Stimulated activated CD8-positive, alpha-beta memory T cell treated with anti-CD3 and anti-CD28 coated beads, Interleukin-7, amount 100 ng/mL, for 48 hours (primary cell): Measurements from ENCODE around the gene KCND2.
"Not testable (repeated sequence)": the region's sequence is repeated elsewhere in the genome, so short reads cannot be mapped to it uniquely, and the experiment has no call there.

Experiments
- DNase-seq, 2 donors: peaks; one replicate each; pipeline ENCODE4 v3.0.0-alpha.2; 2020; ENCODE audit warnings: low read depth in 1 of 2; ENCODE audit errors: extremely low read depth in 1 of 2

KCND2 gene

GRCh38 chr7:120684463-120684862 lies 411.5 kb downstream of the KCND2 start:
- no peak for DNase-seq

- no peak for DNase-seq
Observed at GRCh38 chr7:120691915-120692314, 418.9 kb downstream of the KCND2 start.

DNA sequence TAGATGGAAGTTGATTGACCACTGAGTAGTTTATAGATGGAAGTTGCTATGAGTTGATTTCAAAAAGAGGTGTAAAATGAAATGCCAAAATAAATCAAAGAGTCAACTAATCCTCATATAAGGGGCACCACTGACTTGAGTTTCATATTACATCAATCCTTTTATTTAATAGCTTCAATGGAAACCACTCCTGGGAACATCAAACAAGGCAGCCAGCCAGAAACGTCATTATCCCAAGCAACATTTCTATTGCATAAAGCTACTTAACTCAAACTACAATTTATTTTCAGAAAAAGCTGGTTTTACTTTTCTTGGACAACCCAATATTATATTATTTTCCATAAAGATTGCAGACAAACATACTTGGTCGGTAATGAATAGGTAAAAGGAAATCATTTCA lies 422.9 kb downstream of the KCND2 start:
- no peak for DNase-seq

DNA sequence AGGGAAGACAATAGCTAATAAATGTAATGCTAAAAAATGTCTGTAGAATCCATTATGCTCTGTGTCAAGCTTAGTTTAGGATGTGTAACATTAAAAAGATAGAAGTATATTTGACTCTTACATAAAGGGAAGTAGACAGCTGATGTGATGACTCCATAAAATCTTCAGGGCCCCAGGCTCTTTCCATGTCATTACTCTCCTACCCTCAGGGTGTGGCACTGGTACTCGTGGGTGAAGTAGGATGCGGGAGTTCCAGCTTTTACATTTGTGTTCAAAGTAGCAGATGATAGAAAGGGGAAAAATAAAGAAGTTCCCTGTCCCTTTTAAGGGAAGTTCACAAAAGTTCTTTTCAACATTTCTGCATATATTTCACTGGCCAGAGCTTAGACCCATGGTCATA lies 427.8 kb downstream of the KCND2 start:
- DNase-seq, result no peak

GRCh38 chr7:120702408-120702807 lies 429.4 kb downstream of the KCND2 start:
- not testable (repeated sequence) for DNase-seq

DNA sequence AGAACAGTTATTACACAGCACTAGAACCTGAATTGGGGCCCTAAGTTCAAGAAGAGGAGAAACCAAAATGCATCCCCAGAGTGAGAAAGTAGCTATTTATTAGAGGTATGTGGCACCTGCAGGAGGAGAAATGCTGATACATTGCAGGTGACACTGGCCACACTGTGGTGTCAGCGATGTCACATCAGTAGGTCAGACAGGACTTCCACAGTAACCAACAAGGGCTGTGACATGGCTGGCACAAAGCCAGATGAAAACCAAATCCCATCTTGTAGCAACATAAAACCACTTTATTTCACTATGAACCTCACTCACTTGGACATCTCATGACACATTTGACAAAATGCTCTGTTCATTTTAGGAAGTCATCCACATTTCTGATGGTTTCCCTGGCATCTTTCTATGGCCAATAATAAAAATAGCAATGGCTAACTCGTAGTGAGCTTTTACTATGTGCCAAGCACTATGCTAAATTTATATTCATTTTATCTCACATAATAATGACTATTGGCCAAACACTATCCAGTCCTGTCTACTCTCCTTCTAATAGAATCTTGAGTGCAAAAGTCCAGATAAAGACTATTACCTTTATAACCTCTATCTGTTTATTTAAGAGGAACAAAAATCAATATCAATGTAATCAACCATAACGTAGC lies 430.7 kb downstream of the KCND2 start:
- no peak for DNase-seq

- DNase-seq, result no peak
Observed at GRCh38 chr7:120709252-120709971, 436.4 kb downstream of the KCND2 start.

- no peak for DNase-seq
Observed at GRCh38 chr7:120709972-120710320, 437.0 kb downstream of the KCND2 start.

DNA sequence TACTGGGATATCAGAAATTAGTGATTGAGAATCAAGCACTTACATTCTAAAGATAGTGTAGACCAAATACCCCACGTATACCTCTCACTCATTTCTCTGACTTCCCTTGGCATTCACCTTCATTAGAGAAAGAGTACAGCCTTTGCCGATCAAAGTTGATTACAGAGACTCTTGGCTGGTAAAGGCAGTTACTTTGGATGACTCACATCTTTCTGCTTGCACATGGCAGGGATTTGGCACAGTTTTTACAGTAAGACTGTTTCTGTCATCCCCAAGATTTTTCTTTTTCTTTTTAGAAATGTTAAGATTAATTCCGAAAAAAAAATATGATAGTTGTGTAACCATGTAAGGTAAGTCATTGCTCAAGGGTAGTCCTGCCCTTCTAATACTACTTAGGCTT lies 442.0 kb downstream of the KCND2 start:
- no peak for DNase-seq

- no peak for DNase-seq
Observed at GRCh38 chr7:120716307-120716706, 443.3 kb downstream of the KCND2 start.

DNA sequence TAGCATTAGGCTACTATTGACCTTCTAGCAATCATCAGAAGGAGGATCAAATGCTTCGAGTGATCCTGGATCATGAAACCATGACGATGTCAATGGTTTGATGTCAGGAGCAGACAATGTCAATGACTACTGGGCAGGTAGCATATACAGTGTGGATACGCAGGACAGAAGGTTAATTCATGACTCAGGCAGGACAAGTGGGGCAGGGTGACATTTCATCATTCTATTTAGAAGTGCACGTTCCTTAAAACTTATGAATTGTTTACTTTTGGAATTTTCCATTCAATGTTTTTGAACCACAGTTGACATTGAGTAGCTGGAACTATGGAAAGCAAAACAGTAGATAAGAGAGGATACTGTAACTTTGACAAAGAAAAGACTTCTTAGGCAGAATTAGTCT lies 444.2 kb downstream of the KCND2 start:
- no peak for DNase-seq

DNA sequence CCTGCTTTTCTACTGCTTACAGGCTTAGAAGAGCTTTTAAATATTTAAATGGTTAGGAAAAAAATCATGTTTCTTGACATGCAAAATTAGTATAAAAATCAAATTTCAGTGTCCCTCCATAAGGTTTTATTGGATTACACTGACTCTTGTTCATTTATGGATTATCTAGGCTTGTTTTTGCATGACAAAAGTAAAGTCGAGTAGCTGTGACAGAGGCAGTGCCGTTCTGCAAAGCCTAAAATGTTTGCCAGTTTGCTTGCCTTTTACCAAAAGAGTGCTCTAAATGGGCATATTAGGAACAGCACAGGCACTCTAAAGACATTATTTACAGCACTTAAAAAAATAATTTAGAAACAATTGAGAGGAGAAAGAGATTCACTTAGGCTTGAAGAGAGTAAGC lies 445.4 kb downstream of the KCND2 start:
- DNase-seq, result no peak

DNA sequence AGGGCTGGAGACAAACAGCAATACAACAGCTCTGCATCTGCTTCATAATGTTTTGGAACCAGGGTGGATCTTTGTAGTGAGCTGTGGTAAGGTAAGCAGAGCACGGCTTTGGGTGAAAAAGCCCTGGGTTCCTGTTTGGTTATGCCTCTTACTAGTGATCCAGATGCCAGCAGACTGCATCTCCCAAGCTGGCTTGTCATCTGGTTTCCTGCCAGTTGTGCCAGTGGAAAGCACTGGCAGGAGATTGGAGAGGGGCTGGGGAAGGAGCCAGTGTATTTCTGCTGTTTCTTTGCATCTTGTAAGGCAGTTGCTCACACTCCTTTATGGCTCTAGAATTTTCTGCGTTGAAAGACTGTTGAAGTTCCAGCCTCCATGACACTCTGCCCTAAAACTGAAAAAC lies 447.3 kb downstream of the KCND2 start:
- no peak for DNase-seq

- no peak for DNase-seq
Observed at GRCh38 chr7:120723465-120724385, 450.8 kb downstream of the KCND2 start.

DNA sequence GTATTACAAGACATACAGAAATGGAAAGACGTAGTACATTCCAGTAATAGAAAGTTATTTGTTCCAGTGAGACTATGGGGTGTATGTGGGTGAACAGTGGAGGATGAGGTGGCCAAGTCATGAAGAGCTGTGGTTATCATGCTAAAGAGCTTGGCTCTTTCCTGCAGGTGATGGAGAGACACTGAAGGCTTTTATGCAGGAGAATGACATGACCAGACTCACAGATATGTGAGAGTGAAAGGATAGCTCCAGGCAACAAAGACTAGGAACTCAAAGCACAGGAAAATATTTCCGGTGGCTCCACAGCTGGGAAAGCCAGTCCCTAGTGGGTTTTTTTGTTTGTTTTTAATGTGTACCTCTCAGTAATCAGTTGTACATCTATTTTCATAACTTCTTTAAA lies 451.5 kb downstream of the KCND2 start:
- no peak for DNase-seq

DNA sequence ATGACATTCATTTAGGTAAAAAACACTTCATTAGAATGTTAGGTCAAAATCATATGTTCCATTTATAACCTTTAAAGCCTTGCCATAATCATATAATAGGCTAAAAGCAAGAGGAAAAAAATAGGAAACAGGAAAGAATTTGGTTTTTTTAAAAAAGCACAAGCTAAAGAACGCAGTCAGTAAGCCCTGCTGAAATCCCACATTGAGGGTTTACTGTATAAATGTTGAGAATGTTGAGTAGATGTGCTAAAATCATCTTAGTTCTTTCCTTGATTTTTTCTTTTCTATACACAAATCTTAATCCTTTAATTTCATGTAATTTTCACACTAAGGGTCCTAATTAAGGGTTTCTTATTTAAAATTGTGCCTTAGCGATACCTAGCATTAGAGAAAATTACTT lies 452.0 kb downstream of the KCND2 start:
- no peak for DNase-seq

DNA sequence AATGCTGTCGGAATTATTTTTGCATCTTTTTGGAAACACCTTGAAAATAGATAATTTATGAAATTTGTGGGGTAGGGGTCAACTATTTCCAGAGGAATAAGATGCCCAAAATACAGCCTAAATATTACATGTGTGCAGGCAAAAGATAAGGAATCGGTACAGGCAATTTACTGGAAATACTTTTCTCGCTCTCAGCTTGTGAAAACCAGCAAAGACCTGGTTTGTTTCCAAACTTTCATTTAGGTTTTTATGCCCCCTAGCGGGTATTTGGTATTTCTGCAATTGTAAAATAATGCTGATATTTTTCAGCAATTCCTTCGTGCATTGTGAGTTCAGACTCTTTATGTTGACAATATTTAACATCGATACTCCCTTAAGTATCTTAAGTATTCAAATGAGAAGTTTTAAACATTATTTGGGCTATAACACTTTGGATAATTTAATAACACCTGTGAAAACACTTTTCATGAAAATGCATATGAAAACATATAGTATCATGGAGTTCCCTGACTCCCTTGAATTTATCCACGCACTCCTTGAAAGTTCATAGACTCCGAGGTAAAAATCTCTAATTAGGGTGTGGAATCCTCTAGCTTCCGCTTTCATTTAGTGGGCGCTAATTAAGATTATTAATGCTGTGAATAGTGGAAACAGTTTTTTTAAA lies 452.5 kb downstream of the KCND2 start:
- no peak for DNase-seq

DNA sequence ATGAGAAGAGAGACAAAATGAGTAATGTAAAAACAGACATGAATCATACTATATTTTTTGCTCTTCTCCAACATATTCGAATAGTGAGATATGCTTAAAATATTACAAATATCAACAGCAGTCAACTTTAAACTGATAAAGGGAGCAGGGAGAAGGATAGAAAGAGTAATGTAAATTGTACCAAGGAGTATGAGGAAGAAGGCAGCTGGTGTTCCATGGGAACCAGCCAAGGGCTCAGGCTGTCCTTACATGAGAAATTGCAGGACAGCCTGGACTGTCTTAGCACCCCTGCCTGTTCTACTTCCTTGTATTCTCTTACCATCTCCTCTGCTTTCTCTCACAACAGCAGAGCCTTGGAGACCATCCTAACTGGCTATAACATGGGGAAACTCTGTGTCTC lies 456.3 kb downstream of the KCND2 start:
- DNase-seq, result no peak

- no peak for DNase-seq
Observed at GRCh38 chr7:120731271-120731670, 458.3 kb downstream of the KCND2 start.

DNA sequence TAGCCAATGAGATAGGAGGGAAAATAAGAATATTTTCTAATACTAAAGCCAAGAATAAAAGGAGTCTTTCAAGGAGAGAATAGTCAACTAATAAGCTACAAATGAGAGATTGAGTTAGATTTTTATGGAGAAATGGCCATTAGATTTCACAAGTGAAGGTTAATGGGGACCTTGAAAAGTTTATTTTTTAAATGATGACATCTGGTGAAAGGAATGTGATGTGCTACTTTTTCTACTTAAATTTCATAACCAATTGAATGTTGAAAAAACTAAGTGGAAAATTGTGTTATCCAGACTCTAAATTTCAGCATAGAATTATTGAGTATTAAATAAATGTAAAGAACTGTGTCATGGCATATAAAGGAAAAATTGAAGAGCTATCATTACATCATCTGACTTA lies 459.3 kb downstream of the KCND2 start:
- DNase-seq, result no peak

- no peak for DNase-seq
Observed at GRCh38 chr7:120733143-120733542, 460.2 kb downstream of the KCND2 start.
